Rectal smooth muscle tissue (tissue), 1 donor: ENCODE data around the gene OTX1.
"Not testable (repeated sequence)": the region's sequence is repeated elsewhere in the genome, so short reads cannot be mapped to it uniquely, and the experiment has no call there.

Experiments
- H3K27ac ChIP-seq: one replicate; pipeline ENCODE4 v1.7.0; 2013; ENCODE audit warnings: low read depth, low read length, inconsistent platforms
- H3K27me3 ChIP-seq: one replicate; pipeline ENCODE4 v1.7.0; 2013; ENCODE audit warnings: low read length; ENCODE audit not compliant: control insufficient read depth, insufficient read depth
- H3K36me3 ChIP-seq: one replicate; pipeline ENCODE4 v1.7.0; 2013; ENCODE audit warnings: low read length; ENCODE audit not compliant: control insufficient read depth, insufficient read depth
- H3K4me1 ChIP-seq: one replicate; pipeline ENCODE4 v1.7.0; 2013; ENCODE audit warnings: low read length; ENCODE audit not compliant: control insufficient read depth, insufficient read depth
- H3K4me3 ChIP-seq: one replicate; pipeline ENCODE4 v1.7.0; 2013; ENCODE audit warnings: low read length
- H3K9ac ChIP-seq: one replicate; pipeline ENCODE4 v1.7.0; 2013; ENCODE audit warnings: low read length

OTX1 gene

DNA sequence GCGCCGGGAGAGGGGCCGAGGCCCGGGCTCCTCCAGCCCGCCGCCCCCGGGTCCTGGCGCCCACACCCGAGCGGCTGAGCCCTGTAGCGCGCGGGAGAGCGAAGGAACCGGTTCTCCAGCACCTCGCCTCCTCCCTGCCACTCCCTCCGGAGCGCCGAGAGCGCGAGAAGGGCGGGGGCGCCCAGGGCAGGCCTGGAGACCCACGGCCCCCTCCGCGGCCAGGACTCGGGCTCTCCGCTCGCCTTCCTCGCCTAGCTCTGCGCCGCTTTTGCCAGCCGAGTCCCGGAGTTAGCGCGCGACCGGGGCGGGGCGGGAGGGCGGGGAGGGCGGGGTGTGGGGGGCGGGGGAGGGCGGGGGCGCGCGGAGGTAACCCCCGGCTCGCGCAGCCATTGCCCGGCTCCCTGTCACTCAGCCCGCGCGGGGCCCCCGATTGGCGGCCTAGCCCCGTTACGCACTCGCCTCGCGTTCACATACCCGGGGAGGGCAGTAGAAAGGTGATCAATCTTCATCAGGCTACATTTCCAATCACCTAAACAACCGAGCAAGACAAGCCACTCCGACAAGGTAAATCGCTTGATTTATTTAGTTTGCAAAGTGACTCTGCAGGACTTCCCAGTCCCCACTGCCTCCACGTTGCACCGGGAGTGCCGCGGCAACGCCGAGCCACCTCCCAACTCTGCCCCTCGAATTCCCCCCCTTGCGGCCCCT is at the start of gene OTX1:
Gene OTX1 (plus strand): TSS at position 497 of the 708 bp plus-strand sequence. CDS start 2,161 bp downstream, outside the sequence.
- Histone ChIP-seq H3K27ac (no peak within 1 kb of the TSS), H3K9ac (no peak within 1 kb of the TSS), H3K27me3 (peaks cover 55% of the 10 kb centered on the region), H3K4me1 (peaks cover 13% of the 10 kb centered on the region), H3K36me3 (no peaks in the 10 kb centered on the region), H3K4me3 (peak within 1 kb of the TSS; percentile 55)

DNA sequence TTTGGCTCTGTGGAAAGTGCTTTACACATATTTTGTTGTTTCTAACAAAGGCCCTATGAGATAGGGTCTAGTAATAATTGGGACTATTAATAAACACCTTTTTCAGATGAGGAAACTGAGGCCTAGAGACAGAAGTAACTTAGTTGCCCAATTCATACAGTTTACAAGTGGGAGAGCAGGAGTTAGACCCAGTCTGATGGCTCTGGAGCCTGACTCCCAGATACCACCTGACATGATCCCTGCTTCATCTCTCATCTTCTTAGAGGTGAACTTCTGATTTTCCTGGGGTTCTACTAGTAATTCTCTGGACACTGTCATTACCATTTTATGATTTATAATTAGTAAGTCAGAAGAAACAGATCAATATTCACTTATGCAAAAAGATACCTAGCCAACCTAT is 49.1 kb upstream of the OTX1 start:
- Histone ChIP-seq H3K27me3 (no peaks in the 10 kb centered on the region), H3K4me3 (no peak overlapping the region), H3K27ac (no peak overlapping the region), H3K9ac (no peak overlapping the region), H3K36me3 (peaks cover under 1% of the 10 kb centered on the region), H3K4me1 (peaks cover 3% of the 10 kb centered on the region)

DNA sequence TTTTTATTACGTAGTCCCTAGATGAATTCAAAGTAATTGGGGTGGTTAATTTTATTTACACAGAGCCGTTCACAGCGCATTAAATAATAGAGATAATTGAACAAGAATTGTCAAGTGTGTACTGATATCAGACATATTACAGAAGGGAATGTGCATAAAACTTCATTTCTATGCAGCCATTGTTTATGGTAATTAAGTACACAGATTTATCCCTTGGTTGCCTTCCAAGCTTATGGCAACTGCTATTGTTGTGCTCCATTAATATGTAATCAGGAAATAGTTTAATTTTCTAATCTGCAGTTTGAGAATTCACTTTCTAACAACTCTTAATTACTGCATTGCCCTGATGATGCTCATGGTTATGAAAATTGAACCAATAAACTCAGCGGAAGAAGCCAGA is 47.3 kb upstream of the OTX1 start:
- H3K27me3 ChIP-seq = no peaks in the 10 kb centered on the region

DNA sequence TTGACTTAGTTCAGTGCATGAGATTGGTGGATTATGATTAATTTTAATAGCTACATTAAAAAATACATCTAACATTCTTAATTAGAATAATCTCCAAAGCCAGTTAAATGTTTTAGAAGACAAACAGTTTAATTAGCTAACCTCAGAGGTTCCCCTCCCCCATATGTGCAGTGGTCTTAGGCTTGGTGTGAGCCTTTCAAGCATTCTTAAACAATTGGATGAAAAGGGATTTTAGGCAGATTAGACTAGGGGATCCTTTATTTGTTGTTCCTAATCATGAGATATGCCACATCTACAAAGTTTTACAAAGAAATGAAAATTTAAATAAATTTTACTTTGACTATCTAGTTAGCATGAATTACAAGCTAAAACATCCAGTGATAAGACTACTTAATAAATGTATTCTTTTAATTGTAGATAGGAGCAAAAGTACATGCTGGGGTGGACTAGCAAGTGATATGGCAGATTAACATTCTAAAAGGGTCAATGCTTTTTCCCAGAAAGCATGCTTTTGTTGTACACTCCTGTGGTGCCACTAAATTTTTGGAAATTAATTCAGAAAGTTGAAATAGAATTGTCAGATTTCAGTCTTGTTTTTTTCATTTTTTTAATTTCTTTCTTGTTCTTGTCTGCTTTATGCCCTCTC is 42.7 kb upstream of the OTX1 start:
- Histone ChIP-seq H3K4me1 (no peaks in the 10 kb centered on the region), H3K9ac (no peak overlapping the region), H3K27me3 (no peaks in the 10 kb centered on the region), H3K27ac (no peak overlapping the region), H3K4me3 (no peak overlapping the region), H3K36me3 (no peaks in the 10 kb centered on the region)

More for the DNA sequence above, 47.3 kb upstream of the OTX1 start:
- no peak overlapping the region for H3K27ac ChIP-seq
- H3K9ac ChIP-seq = no peak overlapping the region
- peaks cover 3% of the 10 kb centered on the region for H3K4me1 ChIP-seq
- H3K4me3 ChIP-seq = no peak overlapping the region
- no peaks in the 10 kb centered on the region for H3K36me3 ChIP-seq

DNA sequence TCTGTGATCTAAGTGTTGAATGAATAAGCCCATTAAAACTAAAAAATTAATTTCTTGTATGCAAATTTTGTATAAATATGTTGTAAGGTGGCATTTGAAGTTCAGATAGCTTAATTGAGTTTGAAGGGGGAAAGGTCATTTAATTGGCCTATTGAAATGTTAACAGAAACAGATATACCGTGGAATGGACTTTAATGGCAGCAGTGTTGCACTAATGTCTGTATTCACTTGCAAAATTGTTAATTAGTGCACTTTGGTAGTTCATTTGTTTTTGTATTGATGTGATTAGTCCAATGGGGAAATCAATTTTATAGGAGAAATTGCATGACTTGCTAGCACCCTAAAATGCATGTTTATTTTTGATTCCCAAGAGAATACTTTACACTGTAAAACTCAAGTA is 41.8 kb upstream of the OTX1 start:
- Histone ChIP-seq H3K27ac (no peak overlapping the region), H3K4me3 (no peak overlapping the region)

DNA sequence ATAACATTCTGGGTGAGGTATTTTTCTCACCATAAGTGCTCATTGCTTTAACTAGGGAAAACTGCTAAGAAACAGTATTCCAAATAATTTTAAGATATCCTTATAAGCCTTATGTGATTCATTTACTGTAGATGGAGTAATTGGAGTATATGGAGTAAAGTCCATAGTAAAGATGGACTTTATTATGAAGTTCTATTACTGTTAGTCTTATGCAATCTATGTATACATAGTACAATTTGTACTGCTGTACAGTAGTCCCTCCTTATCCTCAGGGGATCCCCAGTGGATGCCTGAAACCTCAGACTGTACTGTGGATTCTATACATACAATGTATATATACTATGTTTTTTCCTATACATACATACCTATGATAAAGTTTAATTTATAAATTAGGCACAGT is 41.1 kb upstream of the OTX1 start:
- no peak overlapping the region for H3K4me3 ChIP-seq
- no peak overlapping the region for H3K27ac ChIP-seq
- H3K27me3 ChIP-seq = no peaks in the 10 kb centered on the region
- no peaks in the 10 kb centered on the region for H3K36me3 ChIP-seq
- H3K4me1 ChIP-seq = no peaks in the 10 kb centered on the region
- no peak overlapping the region for H3K9ac ChIP-seq

More for the DNA sequence above, 41.8 kb upstream of the OTX1 start:
- H3K9ac ChIP-seq = no peak overlapping the region
- no peaks in the 10 kb centered on the region for H3K27me3 ChIP-seq
- H3K36me3 ChIP-seq = no peaks in the 10 kb centered on the region
- H3K4me1 ChIP-seq = no peaks in the 10 kb centered on the region

DNA sequence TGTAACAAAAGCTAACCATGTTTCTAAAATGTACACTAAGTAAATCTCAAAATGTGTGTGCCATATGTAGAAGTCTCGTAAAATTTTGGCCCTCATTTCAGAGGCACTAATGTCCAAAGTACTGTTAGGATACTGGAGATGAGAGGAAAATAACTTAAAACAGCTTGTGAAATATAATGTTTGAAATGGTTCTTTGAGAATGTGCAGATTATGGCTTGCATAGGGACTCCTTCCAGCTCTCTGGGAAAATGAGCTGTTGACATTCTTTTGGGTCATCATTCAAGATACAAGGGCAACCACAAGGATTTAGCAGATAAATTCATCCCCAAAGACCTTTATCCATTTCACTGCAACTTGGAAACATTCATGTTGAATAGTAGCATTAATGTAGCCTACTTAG is 38.1 kb upstream of the OTX1 start:
- Histone ChIP-seq H3K4me1 (no peaks in the 10 kb centered on the region), H3K27me3 (no peaks in the 10 kb centered on the region), H3K36me3 (no peaks in the 10 kb centered on the region), H3K27ac (no peak overlapping the region), H3K4me3 (no peak overlapping the region), H3K9ac (no peak overlapping the region)

DNA sequence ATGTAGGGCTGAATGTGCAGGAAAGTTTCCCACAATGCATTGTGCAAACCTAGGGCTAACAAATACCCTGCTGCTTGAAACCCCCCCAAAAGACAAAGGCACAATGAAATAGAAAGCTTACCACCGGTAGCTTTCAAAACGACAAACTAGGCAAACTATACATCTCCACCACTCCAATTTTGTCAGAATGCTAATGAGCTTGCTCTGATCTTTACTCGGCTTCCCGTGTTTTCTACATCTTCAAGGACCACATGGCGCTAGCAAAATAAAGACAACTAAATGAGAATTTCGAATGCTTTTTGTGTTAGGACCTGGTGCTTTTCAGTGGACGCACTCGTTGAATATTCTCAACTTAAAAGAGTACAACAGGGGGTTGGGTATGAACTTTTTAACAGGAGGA is 37.2 kb upstream of the OTX1 start:
- H3K27me3 ChIP-seq = no peaks in the 10 kb centered on the region
- no peak overlapping the region for H3K9ac ChIP-seq
- H3K4me1 ChIP-seq = no peaks in the 10 kb centered on the region
- no peak overlapping the region for H3K27ac ChIP-seq
- H3K4me3 ChIP-seq = no peak overlapping the region
- no peaks in the 10 kb centered on the region for H3K36me3 ChIP-seq

DNA sequence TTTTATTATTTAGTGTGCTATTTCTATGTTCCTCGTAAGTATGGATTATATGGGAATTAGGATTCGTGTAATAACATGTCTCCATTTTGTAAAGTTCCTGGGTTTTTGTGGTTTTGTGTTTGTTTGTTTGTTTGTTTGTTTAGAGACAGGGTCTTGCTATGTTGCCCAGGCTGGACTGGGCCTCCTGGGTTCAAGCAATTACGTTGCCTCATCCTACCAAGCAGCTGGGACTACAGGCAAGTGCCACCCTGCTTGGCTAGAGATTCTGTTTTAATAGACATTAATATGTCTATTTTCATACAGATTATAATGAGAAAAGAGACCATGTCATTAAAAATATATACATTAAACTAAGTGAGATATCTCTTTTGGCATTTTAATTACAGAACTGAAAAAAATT is 35.2 kb upstream of the OTX1 start:
- Histone ChIP-seq H3K27ac (no peak overlapping the region), H3K4me3 (no peak overlapping the region), H3K9ac (no peak overlapping the region), H3K36me3 (no peaks in the 10 kb centered on the region), H3K4me1 (no peaks in the 10 kb centered on the region), H3K27me3 (no peaks in the 10 kb centered on the region)

DNA sequence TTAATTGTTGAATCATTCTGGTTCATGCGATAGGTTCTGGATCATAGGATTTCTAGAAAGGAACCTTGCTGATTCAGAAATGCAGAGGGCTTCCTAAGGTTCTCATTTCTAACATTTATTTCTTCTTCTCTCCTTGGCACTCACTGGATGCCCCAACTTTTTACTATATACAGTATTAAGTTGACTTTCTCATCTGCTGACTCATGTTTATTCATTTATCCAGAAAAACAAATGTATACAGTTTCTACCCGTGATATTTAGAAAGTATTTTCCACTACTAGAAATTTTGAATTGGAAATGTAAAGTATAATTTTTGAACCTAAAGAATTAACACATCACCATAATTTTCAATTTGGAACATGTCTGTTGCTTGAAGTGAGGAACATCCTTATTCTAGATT is 32.2 kb upstream of the OTX1 start:
- Histone ChIP-seq H3K4me3 (no peak overlapping the region), H3K27ac (no peak overlapping the region), H3K9ac (no peak overlapping the region), H3K36me3 (peaks cover 2% of the 10 kb centered on the region), H3K27me3 (no peaks in the 10 kb centered on the region), H3K4me1 (no peaks in the 10 kb centered on the region)

DNA sequence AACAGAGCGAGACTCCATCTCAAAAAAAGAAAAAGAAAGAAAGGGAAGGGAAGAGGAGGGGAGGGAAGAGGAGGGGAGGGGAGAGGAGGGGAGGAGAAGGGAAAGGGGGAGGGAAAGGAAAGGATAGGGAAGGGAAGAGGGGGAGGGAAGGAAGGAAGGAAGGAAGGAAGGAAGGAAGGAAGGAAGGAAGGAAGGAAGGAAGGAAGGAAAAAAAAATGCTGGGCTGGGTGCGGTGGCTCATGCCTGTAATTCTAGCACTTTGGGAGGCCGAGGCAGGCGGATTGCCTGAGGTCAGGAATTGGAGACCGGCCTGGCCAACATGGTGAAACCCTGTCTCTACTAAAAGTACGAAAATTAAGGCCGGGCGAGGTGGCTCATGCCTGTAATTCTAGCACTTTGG is 30.9 kb upstream of the OTX1 start:
- H3K27me3 ChIP-seq, H3K27ac ChIP-seq, H3K36me3 ChIP-seq, H3K4me3 ChIP-seq, H3K9ac ChIP-seq, H3K4me1 ChIP-seq: not testable (repeated sequence)

DNA sequence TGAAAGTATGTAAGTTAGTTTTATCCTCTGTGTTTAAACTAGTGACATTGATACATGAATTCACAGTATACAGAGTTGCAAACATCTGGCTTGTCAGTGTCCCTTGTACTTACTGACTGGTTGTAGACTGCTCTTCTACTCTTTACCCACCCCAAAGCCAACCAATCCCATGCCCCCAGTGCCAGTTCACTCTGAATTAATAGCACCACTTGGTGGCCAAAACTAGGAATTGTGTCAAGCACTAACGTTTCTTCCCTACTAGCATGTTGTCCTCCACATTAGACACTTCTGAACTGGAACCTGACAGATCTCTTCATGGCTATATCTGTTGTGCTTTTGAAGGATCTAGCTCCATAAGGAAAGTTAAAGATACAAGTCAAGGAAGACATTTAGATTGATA is 27.2 kb upstream of the OTX1 start:
- H3K27me3 ChIP-seq = no peaks in the 10 kb centered on the region
- H3K9ac ChIP-seq = no peak overlapping the region
- peaks cover 2% of the 10 kb centered on the region for H3K36me3 ChIP-seq
- no peaks in the 10 kb centered on the region for H3K4me1 ChIP-seq
- no peak overlapping the region for H3K4me3 ChIP-seq
- no peak overlapping the region for H3K27ac ChIP-seq

DNA sequence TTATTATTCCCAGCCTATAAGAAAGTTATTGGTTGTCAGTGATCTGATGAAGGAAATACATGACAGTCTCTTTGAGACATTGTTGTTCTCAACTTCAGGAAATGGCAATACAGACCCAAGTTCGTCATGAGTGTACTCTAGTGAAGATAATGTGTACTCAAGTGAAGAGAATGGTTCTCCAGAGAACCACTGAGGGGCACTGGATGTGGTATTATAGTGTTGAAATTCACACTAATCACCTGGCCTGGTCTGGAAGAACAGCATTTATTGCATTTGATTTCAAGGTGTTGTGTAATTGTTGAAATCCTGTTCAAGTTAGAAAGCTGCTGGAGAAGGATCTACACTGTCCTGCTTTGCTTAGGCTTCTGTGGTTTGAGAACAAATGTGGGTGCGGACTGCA is 23.4 kb upstream of the OTX1 start:
- Histone ChIP-seq H3K36me3 (no peaks in the 10 kb centered on the region), H3K4me1 (no peaks in the 10 kb centered on the region), H3K4me3 (no peak overlapping the region), H3K27me3 (no peaks in the 10 kb centered on the region), H3K9ac (no peak overlapping the region), H3K27ac (no peak overlapping the region)
